Stimulated activated naive CD4-positive, alpha-beta T cell (primary cell): ENCODE results near the gene MIPOL1.
"Not testable (repeated sequence)": the region's sequence is repeated elsewhere in the genome, so short reads cannot be mapped to it uniquely, and the experiment has no call there.

ENCODE experiments used
- DNase-seq, 6 experiments: peaks; one replicate each; lab custom pipeline; 2025; lab: John Stamatoyannopoulos, UW

The MIPOL1 gene

GRCh38 chr14:37289688-37290087, 92.0 kb downstream of the MIPOL1 start:
- no peak for DNase-seq

GRCh38 chr14:37295262-37295661, 97.5 kb downstream of the MIPOL1 start:
- not testable (repeated sequence) for DNase-seq

DNA sequence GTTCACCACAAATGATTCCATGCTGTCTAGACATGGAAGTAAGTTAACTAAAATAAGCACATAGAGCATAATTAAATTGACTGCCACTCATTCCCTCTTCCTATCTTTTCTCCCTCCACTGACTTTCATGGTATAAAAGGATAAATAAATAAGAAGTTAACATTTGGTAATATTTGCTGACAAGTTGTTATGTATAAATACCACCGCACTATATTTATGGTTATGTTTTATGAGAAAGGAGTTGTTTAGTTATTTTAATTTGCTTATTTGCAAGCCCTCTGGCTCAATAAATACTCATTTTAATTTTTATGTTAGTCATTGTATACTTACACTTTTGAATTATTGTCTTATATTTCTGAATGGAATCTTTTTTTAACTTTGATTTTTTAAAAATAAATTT, 113.5 kb downstream of the MIPOL1 start:
- DNase-seq: no peak

DNA sequence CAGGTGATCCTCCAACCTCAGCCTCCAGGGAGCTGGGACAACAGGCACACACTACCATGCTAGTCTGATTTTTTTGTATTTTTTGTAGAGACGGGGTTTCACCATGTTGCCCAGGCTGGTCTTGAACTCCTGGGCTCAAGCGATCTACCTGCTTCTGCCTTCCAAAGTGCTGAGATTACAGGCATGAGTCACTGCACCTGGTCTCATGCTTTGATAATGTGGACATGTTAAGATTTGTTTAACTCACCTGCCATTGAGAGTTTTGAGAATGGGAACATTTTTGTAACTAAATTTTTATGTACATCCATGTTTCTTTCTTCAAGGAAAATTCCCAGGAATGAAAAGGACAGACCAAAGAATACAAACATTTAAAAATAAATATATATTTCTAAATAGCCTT, 121.2 kb downstream of the MIPOL1 start:
- no peak for DNase-seq

- no peak for DNase-seq
Observed at GRCh38 chr14:37320106-37320505, 122.4 kb downstream of the MIPOL1 start.

DNA sequence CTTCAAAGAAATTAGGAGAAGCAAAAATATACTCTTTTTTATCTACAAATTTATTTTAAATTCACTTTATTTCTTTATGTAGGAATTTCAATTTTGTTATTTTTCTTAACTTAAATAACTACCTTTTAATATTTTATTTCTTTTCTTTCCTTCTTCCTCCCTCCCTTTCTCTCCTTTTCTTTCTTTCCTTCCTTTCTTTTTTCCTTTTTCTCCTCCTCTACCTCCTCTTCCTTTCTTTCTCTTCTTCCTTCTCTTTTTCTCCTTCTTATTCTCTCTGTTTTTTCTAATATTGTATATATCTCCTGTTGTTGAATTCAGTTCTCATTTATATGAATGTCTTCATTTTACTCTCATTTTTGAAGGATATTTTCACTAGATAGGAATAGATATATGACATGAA, 127.6 kb downstream of the MIPOL1 start:
- no peak for DNase-seq

- no peak for DNase-seq
Observed at GRCh38 chr14:37326434-37326833, 128.7 kb downstream of the MIPOL1 start.

DNA sequence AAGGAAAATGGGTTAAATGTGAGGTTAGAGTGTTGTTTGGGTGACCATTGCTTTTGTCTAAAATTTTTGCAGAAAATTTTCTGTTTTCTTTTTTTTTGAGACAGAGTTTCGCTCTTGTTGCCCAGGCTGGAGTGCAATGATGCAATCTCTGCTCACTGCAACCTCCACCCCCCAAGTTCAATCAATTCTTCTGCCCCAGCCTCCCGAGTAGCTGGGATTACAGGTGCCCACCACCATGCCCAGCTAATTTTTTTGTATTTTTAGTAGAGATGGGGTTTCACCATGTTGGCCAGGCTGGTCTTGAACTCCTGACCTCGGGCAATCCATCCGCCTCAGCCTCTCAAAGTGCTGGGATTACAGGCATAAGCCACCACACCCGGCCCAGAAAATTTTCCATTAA, 130.2 kb downstream of the MIPOL1 start:
- not testable (repeated sequence) for DNase-seq

DNA sequence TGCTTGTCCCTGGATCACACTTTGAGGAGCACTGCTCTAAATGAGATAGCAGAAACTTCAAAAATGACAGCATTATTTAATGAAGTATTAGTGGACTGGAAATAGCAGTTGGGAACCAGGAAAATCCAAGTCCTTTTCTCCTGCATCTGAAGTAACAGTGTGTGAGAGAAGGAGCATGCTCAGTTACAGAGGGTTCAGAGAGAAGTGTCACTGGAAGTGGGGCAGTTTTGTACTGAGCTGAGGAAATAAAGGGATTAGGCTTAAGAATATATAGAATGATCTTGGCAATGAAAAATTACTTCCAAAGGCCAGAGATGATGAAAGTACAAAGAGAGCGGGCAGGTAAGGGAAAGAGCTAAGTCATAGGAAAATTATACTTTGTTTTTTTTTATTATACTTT, 130.9 kb downstream of the MIPOL1 start:
- no peak for DNase-seq

- DNase-seq: no peak
Observed at GRCh38 chr14:37329189-37330001, 131.7 kb downstream of the MIPOL1 start.

DNA sequence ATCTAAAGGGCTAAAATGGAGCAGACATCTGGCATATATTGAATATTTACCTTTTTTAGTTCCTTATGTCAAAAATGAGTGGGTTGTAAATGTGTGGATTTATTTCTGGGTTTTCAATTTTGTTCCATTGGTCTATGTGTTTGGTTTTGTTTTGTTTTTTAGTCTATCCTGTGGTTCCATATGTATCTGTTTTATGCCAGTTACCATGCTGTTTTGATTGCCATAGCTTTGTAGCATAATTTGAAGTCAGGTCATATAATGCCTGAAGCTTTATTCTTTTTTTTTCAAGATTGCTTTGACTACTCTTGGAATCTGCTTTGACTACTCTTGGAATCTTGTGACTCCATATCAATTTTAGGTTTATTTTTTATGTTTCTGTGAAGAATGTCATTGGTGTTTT, 133.2 kb downstream of the MIPOL1 start:
- DNase-seq: no peak

DNA sequence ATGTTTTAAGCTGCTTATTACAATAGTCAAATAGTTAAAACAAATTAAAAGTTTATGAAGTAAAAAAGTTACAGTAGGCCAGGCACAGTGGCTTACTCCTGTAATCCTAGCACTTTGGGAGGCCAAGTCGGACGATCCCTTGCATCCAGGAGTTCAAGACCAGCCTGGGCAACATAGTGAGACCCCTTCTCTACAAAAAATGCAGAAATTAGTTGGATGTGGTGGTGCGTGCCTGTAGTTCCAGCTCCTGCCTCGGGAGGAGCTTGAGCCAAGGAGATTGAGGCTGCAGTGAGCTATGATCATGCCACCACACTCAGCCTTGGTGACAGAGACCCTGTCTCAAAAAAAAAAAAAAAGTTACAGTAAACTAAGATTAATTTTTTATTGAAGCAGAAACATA, 142.6 kb downstream of the MIPOL1 start:
- no peak for DNase-seq

DNA sequence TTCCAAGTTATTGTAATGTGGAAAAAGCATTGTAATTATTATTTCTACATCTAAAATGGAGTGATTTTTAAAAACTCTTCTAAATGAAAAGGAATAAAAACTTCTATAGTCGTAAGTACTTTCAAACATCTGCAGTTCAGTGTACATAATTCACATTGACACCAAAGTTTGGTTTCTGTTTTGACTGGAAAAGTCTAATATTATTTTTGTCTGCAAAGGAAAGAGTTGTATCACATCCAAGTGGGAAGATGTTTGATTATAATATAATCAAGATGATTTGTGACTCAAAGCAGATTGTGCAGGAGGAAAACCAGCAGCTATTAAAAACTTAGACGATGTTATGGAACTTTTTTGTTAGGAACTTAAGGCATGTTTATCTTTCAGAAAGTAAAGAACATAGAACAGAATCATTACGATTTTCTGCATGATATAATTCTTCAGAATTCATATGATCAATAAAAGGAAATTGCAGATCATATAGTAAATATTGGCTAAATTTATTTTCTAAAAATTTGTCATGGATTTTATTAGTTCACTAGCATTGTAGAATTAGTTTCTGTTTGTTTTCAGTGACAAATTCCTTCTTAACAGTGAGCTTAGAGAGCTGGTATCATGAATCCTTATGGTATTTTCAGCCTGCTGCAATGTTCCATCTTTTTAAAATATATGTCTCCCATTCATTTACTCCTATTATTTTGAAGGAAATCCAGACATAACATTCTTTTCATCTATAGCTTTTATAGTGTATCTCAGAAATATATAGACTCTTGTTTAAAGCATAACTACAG, 145.8 kb downstream of the MIPOL1 start:
- no peak for DNase-seq

- DNase-seq: no peak
Observed at GRCh38 chr14:37363661-37364060, 165.9 kb downstream of the MIPOL1 start.

DNA sequence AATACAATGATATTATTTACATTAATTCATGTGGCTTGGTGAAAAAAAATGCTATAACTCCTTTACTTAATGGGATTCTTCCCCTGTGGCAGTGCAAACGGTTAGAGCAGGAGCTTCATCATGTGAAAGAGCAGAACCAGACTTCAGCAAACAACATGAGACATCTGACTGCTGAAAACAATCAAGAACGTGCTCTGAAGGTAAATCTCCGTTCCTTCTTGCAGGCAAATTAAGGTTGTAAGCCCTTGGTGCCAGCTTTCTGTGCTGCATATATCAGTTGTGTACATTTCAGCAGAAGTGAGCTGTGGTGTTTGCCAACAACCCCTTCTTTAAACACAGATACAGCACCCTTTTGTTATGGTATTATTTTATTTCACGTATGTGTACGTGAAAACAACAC, 171.7 kb downstream of the MIPOL1 start:
- no peak for DNase-seq

- DNase-seq: no peak
Observed at GRCh38 chr14:37375566-37375965, 177.8 kb downstream of the MIPOL1 start.

GRCh38 chr14:37376944-37377609, 179.3 kb downstream of the MIPOL1 start:
- no peak for DNase-seq

DNA sequence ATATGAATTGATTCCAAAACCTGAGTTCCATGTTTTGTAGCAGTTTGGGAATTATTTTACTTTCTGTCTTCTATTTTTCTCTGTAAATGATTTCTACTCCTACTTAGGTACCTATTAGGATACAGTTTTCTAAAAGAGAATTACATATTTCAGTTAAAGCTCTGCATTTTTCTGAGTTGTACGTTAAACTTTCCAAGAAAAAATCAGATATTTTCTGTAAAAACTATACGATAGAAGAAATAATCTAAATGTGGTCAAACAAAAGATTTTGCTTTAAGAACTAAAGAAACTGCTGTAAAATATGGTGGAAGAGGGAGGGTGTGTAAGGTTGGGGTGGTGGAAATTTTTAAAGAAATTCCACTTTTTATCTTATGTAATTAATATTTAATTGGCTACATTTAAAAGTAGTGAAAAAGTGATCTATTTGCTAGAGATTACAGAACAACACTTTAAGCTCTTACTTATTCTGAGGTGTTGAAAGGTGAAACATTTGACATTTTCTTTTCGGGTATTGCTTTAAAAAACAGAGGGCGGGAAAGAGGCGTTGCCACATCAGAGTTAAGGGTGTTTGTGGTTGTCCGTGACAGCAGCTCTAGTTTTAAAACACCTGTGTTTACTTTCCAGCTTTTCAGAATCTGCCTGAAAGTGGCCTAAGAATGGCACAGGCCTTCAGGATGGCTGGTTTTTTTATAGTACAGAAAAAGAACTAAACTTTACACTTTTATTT, 187.3 kb downstream of the MIPOL1 start:
- DNase-seq: no peak

DNA sequence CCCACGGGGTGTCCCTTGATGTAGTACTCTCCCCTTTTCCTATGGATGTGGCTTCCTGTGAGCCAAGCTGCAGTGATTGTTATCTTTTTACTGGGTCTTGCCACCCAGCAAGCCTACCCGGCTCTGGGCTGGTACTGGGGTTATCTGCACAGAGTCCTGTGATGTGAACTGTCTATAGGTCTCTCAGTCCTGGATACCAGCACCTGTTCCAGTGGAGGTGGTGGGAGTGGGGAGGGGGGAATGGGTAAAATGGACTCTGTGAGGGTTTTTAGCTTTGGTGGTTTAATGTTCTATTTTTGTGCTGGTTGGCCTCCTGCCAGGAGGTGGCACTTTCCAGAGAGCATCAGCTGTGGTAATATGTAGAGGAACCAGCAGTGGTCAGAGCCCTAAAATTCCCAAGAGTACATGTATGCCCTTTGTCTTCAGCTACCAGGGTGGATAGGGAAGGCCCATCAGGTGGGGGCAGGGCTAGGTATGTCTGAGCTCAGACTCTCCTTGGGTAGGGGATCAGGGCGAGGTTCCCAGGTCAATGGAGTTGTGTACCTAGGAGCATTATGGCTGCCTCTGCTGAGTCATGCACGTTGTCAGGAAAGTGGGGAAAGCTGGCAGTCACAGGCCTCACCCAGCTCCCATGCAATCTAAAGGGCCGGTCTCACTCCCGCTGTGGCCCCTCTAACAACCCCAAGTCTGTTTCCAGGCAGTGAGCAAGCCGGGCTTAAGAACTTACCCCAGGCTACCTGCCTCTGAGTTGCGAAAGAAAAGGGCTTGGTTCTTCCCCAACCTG, 199.6 kb downstream of the MIPOL1 start:
- not testable (repeated sequence) for DNase-seq

GRCh38 chr14:37397941-37398215, 200.1 kb downstream of the MIPOL1 start:
- DNase-seq: no peak

GRCh38 chr14:37399517-37399916, 201.8 kb downstream of the MIPOL1 start:
- DNase-seq: no peak

DNA sequence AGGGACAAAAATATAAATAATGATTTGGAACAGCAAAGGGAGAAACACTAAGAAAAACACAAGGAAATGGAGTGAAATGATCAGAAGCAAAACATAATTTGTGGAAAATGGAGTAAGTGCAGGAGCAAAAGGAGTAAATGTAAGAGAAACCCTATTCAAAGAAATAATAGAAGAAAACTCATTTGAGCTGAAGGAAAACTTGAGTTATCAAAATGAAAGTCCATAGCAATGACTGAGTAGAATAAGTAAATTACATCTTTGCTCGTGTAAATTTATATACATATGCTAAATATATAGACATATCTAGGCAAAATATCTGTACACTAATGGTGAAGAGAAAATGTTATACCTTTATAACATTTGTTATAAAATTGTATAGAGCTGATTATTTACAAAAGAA, 203.4 kb downstream of the MIPOL1 start:
- DNase-seq: no peak
